ENCODE data around the gene JAKMIP1. TPM values are rescaled to one million over a fixed set of nuclear protein-coding genes. Genes with fewer than 3 reads are reported as not detected.

The JAKMIP1 gene
- total RNA-seq, 4 donors from 2014 or later: 0.26 to 0.48 TPM; not detected in 2

- no peak overlapping the region for H3K4me3 ChIP-seq
- intact Hi-C loops (cut with DNase I; ENCODE audit: low total_unique reads): no loop called here
- no peaks in the 10 kb centered on the region for H3K36me3 ChIP-seq
- DNase-seq: no peak
- no peaks in the 10 kb centered on the region for H3K27me3 ChIP-seq
- H3K4me1 ChIP-seq: no peaks in the 10 kb centered on the region
- no peaks in the 10 kb centered on the region for H3K9me3 ChIP-seq
- no peak for TF ChIP-seq POLR2A (IDR thresholded peaks at IDR 0.05)
- no peak for TF ChIP-seq CTCF (IDR thresholded peaks at IDR 0.05)
- no peak overlapping the region for H3K27ac ChIP-seq
Observed at GRCh38 chr4:6092971-6093370, 107.4 kb downstream of the JAKMIP1 start.

DNA sequence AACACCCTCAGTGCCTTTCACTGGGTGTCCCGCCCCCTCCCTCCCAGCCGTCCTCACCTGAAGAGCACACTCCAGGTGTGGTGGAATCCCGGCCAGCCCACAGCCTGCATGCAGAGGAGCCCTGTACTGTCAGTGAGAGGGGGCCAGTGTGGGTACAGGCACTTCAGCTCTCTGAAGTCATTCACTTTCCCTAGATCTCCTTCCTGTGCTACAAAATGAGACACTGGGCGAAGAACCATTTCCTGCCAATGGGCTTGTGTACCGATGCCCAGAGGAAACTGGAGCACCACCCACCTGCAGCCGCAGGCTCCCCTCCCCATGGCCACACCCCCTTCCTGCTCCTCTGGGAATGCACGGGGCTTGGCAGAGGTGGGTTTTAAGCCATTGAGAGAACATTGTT lies 108.2 kb downstream of the JAKMIP1 start:
- Histone ChIP-seq H3K27ac (no peak overlapping the region), H3K9me3 (no peaks in the 10 kb centered on the region), H3K4me3 (no peak overlapping the region), H3K4me1 (no peaks in the 10 kb centered on the region), H3K27me3 (no peaks in the 10 kb centered on the region), H3K36me3 (no peaks in the 10 kb centered on the region)
- no peak for DNase-seq
- TF ChIP-seq POLR2A (IDR thresholded peaks at IDR 0.05) (no peak), CTCF (IDR thresholded peaks at IDR 0.05) (no peak)
- intact Hi-C loops (cut with DNase I; ENCODE audit: low total_unique reads): no loop called here

DNA sequence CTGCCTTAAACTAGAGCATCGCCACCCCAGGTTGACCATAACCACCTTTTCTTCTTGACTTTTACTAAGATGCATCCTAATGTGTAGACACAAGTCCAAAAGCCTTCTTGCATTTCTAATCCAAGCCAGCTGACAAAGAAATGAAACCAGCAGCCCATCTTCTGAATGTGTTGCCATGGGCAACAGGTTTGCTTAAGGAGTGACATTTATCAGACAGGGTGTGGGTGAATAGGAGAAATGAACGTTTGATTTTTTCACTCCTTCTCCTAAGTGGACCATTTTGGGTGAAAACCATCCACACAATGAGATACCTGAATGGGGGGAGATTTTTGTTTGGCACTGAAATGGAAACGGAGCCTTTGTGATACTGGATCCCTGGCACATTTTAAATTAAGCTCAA lies 109.4 kb downstream of the JAKMIP1 start:
- intact Hi-C loops (cut with DNase I; ENCODE audit: low total_unique reads): no loop called here
- TF ChIP-seq POLR2A (IDR thresholded peaks at IDR 0.05): no peak
- TF ChIP-seq CTCF (IDR thresholded peaks at IDR 0.05): no peak

GRCh38 chr4:6088950-6089349 lies 111.4 kb downstream of the JAKMIP1 start:
- TF ChIP-seq POLR2A (IDR thresholded peaks at IDR 0.05): no peak
- no peak for TF ChIP-seq CTCF (IDR thresholded peaks at IDR 0.05)
- no peak overlapping the region for H3K27ac ChIP-seq
- no peak overlapping the region for H3K4me3 ChIP-seq
- intact Hi-C loops (cut with DNase I; ENCODE audit: low total_unique reads): no loop called here
- H3K4me1 ChIP-seq: no peaks in the 10 kb centered on the region
- H3K9me3 ChIP-seq: no peaks in the 10 kb centered on the region
- H3K27me3 ChIP-seq: no peaks in the 10 kb centered on the region
- DNase-seq: no peak
- no peaks in the 10 kb centered on the region for H3K36me3 ChIP-seq

More for the DNA sequence above, 109.4 kb downstream of the JAKMIP1 start:
- no peak overlapping the region for H3K4me3 ChIP-seq
- no peaks in the 10 kb centered on the region for H3K27me3 ChIP-seq
- H3K36me3 ChIP-seq: no peaks in the 10 kb centered on the region
- H3K4me1 ChIP-seq: no peaks in the 10 kb centered on the region
- H3K27ac ChIP-seq: no peak overlapping the region
- DNase-seq: no peak
- H3K9me3 ChIP-seq: no peaks in the 10 kb centered on the region

GRCh38 chr4:6087669-6088341 lies 112.5 kb downstream of the JAKMIP1 start:
- no peak overlapping the region for H3K27ac ChIP-seq
- H3K4me3 ChIP-seq: no peak overlapping the region
- H3K9me3 ChIP-seq: no peaks in the 10 kb centered on the region
- intact Hi-C loops (cut with DNase I; ENCODE audit: low total_unique reads): no loop called here
- no peaks in the 10 kb centered on the region for H3K27me3 ChIP-seq
- H3K36me3 ChIP-seq: no peaks in the 10 kb centered on the region
- no peak for DNase-seq
- H3K4me1 ChIP-seq: no peaks in the 10 kb centered on the region
- TF ChIP-seq POLR2A (IDR thresholded peaks at IDR 0.05) (no peak), CTCF (IDR thresholded peaks at IDR 0.05) (peak in 2 of 4 experiments; percentile 32 to 33)
